Neural cell (in vitro differentiated cells): ENCODE measurements around the gene PLCB1. TPM values are rescaled to one million over a fixed set of nuclear protein-coding genes. Genes with fewer than 3 reads are reported as not detected.

Experiments used
- H2AFZ ChIP-seq: fragments of 200-600, 300-800 bp; sonication (generic), shearing (Covaris generic); 2 replicates; pipeline ENCODE4 v1.6.0; 2014; ENCODE audit warnings: low read depth, mild to moderate bottlenecking, antibody characterized with exemption, low read length, moderate library complexity
- H3F3A ChIP-seq: fragments of 200-600 bp; shearing (Covaris generic); 2 replicates; pipeline ENCODE4 v1.6.1; 2016; ENCODE audit warnings: mild to moderate bottlenecking, moderate library complexity, mixed read lengths, antibody characterized with exemption, low read length; ENCODE audit not compliant: insufficient read depth, poor library complexity, severe bottlenecking
- H3K27ac ChIP-seq: fragments of 200-600, 300-800 bp; sonication (generic), shearing (Covaris generic); 2 replicates; pipeline ENCODE4 v1.5.1; 2014; ENCODE audit warnings: mild to moderate bottlenecking, low read length, moderate library complexity
- H3K27me3 ChIP-seq: fragments of 300-800, 200-600 bp; sonication (generic), shearing (Covaris generic); 2 replicates; pipeline ENCODE4 v1.6.0; 2014; ENCODE audit warnings: mild to moderate bottlenecking, low read depth, low read length, moderate library complexity; ENCODE audit not compliant: insufficient read depth
- H3K36me3 ChIP-seq: fragments of 300-800, 200-600 bp; sonication (generic), shearing (Covaris generic); 2 replicates; pipeline ENCODE4 v1.5.1; 2014; ENCODE audit warnings: mild to moderate bottlenecking, antibody characterized with exemption, low read length, moderate library complexity; ENCODE audit not compliant: insufficient read depth
- H3K4me2 ChIP-seq: fragments of 300-800, 200-600 bp; sonication (generic), shearing (Covaris generic); 2 replicates; pipeline ENCODE4 v1.6.0; 2014; ENCODE audit warnings: mild to moderate bottlenecking, low read length
- H3K4me3 ChIP-seq: fragments of 300-800, 200-600 bp; sonication (generic), shearing (Covaris generic); 2 replicates; pipeline ENCODE4 v1.5.1; 2014; ENCODE audit warnings: mild to moderate bottlenecking, low read length, moderate library complexity
- H3K79me2 ChIP-seq: fragments of 200-600 bp; shearing (Covaris generic); replicated peaks from 2 replicates; pipeline ENCODE4 v1.6.0; 2014; ENCODE audit warnings: mild to moderate bottlenecking, low read length, moderate library complexity; ENCODE audit not compliant: insufficient read depth
- H3K9ac ChIP-seq: fragments of 300-800, 200-600 bp; sonication (generic), shearing (Covaris generic); 2 replicates; pipeline ENCODE4 v1.6.1; 2016; ENCODE audit warnings: mild to moderate bottlenecking, low read length, mixed read lengths
- H3K9me2 ChIP-seq: fragments of 200-600 bp; shearing (Covaris generic); 2 replicates; pipeline ENCODE4 v1.6.1; 2016; ENCODE audit warnings: mild to moderate bottlenecking, low read length, mixed read lengths; ENCODE audit not compliant: insufficient read depth
- H3K9me3 ChIP-seq: fragments of 200-600, 300-800 bp; sonication (generic), shearing (Covaris generic); 2 replicates; pipeline ENCODE4 v1.6.1; 2016; ENCODE audit warnings: mild to moderate bottlenecking, mixed run types, low read length, moderate library complexity, mixed read lengths
- H4K20me1 ChIP-seq: fragments of 200-600 bp; shearing (Covaris generic); 2 replicates; pipeline ENCODE4 v1.6.1; 2016; ENCODE audit warnings: mild to moderate bottlenecking, mixed run types; ENCODE audit not compliant: insufficient read depth
- EP300 ChIP-seq: fragments of 450-650 bp; conservative IDR thresholded peaks from 2 replicates; pipeline ENCODE4 v1.6.1; 2014; ENCODE audit warnings: antibody characterized with exemption, mild to moderate bottlenecking, moderate library complexity; ENCODE audit not compliant: poor library complexity, severe bottlenecking
- EZH2 ChIP-seq: fragments of 200-600, 300-800 bp; shearing (Covaris generic), sonication (generic); IDR thresholded peaks from 2 replicates; pipeline ENCODE4 v1.6.1; 2014; ENCODE audit warnings: antibody characterized with exemption, low read length, borderline replicate concordance, mild to moderate bottlenecking; ENCODE audit not compliant: insufficient read depth, poor library complexity, severe bottlenecking
- MXI1 ChIP-seq: fragments of 450-650 bp; conservative IDR thresholded peaks from 2 replicates; pipeline ENCODE4 v1.6.1; 2014; ENCODE audit warnings: antibody characterized with exemption, mild to moderate bottlenecking; ENCODE audit not compliant: poor library complexity, severe bottlenecking
- POLR2AphosphoS5 ChIP-seq: IDR thresholded peaks from 2 replicates; pipeline ENCODE4 v1.6.1; 2012
- RAD21 ChIP-seq: fragments of 450-650 bp; conservative IDR thresholded peaks from 2 replicates; pipeline ENCODE4 v1.6.1; 2014; ENCODE audit warnings: antibody characterized with exemption, mild to moderate bottlenecking, moderate library complexity
- SMC3 ChIP-seq: fragments of 450-650 bp; conservative IDR thresholded peaks from 2 replicates; pipeline ENCODE4 v1.6.1; 2014; ENCODE audit warnings: antibody characterized with exemption, mild to moderate bottlenecking, moderate library complexity; ENCODE audit not compliant: poor library complexity
- TAF1 ChIP-seq: IDR thresholded peaks from 2 replicates; pipeline ENCODE4 v1.6.1; 2012; ENCODE audit warnings: low read depth
- polyA plus RNA-seq: library from polyadenylated mRNA; depleted of rRNA; stranded (reverse); fragments of >200 nt; gene quantifications from 2 replicates; pipeline ENCODE4 v1.2.3, GENCODE V29; 2014
- TF ChIP-seq, protein P1 (sequence below): IDR thresholded peaks from 2 replicates; pipeline ENCODE4 v1.6.1; 2012; ENCODE audit warnings: borderline replicate concordance
- TF ChIP-seq, protein P2 (sequence below): fragments of 450-650 bp; IDR thresholded peaks from 2 replicates; pipeline ENCODE4 v1.5.1; 2014; ENCODE audit warnings: antibody characterized with exemption, mild to moderate bottlenecking, moderate library complexity; ENCODE audit not compliant: poor library complexity, severe bottlenecking

PLCB1 gene
- polyA plus RNA-seq, 1 donor from 2014 or later = 11.4 TPM

DNA sequence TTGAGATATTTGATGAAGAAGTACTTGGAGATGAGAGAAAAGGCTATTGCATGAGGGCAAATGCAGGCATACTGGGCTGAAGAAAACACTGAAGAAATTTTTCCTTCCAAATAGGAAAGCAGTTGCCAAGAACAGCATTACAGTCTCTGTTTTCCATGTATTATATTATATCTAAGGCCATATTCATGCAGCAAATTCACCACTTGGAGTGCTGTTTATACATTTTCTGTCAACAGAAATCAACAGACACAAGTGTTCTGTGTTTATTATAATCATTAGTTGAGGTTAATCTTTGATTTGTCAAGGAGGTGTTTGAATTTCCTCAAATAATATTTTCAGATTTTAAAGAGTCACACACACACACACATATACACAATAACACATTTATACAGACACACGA is 668.0 kb downstream of the PLCB1 start:
- Histone ChIP-seq H3K27me3 (no peaks in the 10 kb centered on the region), H3K79me2 (no peaks in the 10 kb centered on the region), H4K20me1 (no peaks in the 10 kb centered on the region), H3K9ac (no peak overlapping the region), H2AFZ (no peak overlapping the region), H3K4me3 (no peak overlapping the region), H3K9me2 (no peaks in the 10 kb centered on the region), H3K9me3 (no peaks in the 10 kb centered on the region), H3K36me3 (no peaks in the 10 kb centered on the region), H3K27ac (no peak overlapping the region), H3K4me2 (no peak overlapping the region), H3F3A (no peaks in the 10 kb centered on the region)
- TF ChIP-seq, protein P1, sequence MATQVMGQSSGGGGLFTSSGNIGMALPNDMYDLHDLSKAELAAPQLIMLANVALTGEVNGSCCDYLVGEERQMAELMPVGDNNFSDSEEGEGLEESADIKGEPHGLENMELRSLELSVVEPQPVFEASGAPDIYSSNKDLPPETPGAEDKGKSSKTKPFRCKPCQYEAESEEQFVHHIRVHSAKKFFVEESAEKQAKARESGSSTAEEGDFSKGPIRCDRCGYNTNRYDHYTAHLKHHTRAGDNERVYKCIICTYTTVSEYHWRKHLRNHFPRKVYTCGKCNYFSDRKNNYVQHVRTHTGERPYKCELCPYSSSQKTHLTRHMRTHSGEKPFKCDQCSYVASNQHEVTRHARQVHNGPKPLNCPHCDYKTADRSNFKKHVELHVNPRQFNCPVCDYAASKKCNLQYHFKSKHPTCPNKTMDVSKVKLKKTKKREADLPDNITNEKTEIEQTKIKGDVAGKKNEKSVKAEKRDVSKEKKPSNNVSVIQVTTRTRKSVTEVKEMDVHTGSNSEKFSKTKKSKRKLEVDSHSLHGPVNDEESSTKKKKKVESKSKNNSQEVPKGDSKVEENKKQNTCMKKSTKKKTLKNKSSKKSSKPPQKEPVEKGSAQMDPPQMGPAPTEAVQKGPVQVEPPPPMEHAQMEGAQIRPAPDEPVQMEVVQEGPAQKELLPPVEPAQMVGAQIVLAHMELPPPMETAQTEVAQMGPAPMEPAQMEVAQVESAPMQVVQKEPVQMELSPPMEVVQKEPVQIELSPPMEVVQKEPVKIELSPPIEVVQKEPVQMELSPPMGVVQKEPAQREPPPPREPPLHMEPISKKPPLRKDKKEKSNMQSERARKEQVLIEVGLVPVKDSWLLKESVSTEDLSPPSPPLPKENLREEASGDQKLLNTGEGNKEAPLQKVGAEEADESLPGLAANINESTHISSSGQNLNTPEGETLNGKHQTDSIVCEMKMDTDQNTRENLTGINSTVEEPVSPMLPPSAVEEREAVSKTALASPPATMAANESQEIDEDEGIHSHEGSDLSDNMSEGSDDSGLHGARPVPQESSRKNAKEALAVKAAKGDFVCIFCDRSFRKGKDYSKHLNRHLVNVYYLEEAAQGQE = no peak
- TF ChIP-seq, protein P2, sequence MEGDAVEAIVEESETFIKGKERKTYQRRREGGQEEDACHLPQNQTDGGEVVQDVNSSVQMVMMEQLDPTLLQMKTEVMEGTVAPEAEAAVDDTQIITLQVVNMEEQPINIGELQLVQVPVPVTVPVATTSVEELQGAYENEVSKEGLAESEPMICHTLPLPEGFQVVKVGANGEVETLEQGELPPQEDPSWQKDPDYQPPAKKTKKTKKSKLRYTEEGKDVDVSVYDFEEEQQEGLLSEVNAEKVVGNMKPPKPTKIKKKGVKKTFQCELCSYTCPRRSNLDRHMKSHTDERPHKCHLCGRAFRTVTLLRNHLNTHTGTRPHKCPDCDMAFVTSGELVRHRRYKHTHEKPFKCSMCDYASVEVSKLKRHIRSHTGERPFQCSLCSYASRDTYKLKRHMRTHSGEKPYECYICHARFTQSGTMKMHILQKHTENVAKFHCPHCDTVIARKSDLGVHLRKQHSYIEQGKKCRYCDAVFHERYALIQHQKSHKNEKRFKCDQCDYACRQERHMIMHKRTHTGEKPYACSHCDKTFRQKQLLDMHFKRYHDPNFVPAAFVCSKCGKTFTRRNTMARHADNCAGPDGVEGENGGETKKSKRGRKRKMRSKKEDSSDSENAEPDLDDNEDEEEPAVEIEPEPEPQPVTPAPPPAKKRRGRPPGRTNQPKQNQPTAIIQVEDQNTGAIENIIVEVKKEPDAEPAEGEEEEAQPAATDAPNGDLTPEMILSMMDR = peak; percentile 34

DNA sequence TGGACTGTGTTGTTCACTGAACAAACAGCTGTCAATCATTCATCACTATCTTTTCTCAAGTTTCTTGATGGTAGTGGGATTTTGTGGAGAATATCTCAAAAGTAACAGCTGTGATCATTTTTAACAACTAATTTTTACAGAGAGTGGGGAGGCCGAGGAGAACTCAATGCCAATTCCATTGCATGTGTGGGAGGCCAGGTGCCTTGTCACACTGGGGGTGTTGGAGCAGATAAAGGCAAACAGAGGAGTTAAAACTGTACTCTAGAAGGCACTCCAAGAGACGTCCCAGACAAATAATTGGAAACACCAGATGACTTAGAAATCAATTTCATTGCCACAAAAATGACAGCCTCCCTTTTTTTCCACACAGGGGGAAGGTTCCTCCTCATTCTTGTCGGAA is 669.6 kb downstream of the PLCB1 start:
- Histone ChIP-seq H3K4me2 (no peak overlapping the region), H3K9me3 (no peaks in the 10 kb centered on the region), H4K20me1 (no peaks in the 10 kb centered on the region), H3K27ac (no peak overlapping the region), H3K79me2 (no peaks in the 10 kb centered on the region), H3K36me3 (no peaks in the 10 kb centered on the region), H2AFZ (no peak overlapping the region), H3K9me2 (no peaks in the 10 kb centered on the region), H3K9ac (no peak overlapping the region), H3K27me3 (no peaks in the 10 kb centered on the region), H3F3A (no peaks in the 10 kb centered on the region), H3K4me3 (no peak overlapping the region)
- no peak for TF ChIP-seq TAF1
- no peak for TF ChIP-seq RAD21
- TF ChIP-seq, protein P1 = no peak
- no peak for TF ChIP-seq MXI1
- TF ChIP-seq EP300 = no peak
- no peak for TF ChIP-seq EZH2
- TF ChIP-seq SMC3 = no peak
- TF ChIP-seq POLR2AphosphoS5 = no peak
- TF ChIP-seq, protein P2 = no peak
